Measurements from ENCODE around the gene PCYT1A. TPM values are rescaled to one million over a fixed set of nuclear protein-coding genes. Genes with fewer than 3 reads are reported as not detected.

The PCYT1A gene
- polyA plus RNA-seq, 3 donors: 24.3 to 99.6 (median 31.6) TPM

DNA sequence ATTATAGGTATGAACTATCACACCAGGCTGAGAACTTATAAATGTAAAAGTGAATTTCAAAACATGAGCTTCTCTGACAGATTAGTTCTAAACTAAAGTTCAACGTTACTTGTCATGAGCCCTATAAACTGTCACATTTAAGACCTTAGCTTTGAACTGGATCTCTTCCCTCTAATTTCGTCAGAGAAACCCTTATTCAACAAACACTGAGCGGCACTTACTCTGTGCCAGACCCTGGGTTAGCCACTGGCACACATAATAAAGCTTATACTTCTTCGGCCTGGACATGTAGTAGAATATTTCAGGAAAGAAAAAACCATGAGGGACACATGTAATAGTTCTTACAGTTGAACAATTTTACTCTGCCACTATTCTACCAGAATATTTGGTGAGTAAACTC is 5.6 kb downstream of the PCYT1A start:
- no peak overlapping the region for H3K4me3 ChIP-seq (replicated peaks in 1 of 3; ENCODE audit: low read depth in 2 of 3, low read length in 3 of 3)
- H3K36me3 ChIP-seq (replicated peaks in 1 of 2; ENCODE audit: control insufficient read depth in 1 of 2, insufficient read depth in 2 of 2, low read length in 2 of 2): peaks cover 5 to 13% of the 10 kb centered on the region in 2 donors
- no peak overlapping the region for H2AFZ ChIP-seq (ENCODE audit: insufficient read depth, low read depth, low read length, poor library complexity, severe bottlenecking)
- H3K9me3 ChIP-seq (replicated peaks in 1 of 2; ENCODE audit: control insufficient read depth in 1 of 2, insufficient read depth in 1 of 2, low read length in 2 of 2): no peaks in the 10 kb centered on the region
- H3K4me1 ChIP-seq (ENCODE audit: control insufficient read depth in 1 of 2, insufficient read depth in 2 of 2, low read length in 2 of 2): peaks cover 47 to 56% of the 10 kb centered on the region in 2 donors
- H3K79me2 ChIP-seq (ENCODE audit: insufficient read depth, low read length): peaks cover 98% of the 10 kb centered on the region
- H3K4me2 ChIP-seq (replicated peaks; ENCODE audit: extremely low read depth, low read length, poor library complexity, severe bottlenecking): no peak overlapping the region
- TF ChIP-seq, protein P1, sequence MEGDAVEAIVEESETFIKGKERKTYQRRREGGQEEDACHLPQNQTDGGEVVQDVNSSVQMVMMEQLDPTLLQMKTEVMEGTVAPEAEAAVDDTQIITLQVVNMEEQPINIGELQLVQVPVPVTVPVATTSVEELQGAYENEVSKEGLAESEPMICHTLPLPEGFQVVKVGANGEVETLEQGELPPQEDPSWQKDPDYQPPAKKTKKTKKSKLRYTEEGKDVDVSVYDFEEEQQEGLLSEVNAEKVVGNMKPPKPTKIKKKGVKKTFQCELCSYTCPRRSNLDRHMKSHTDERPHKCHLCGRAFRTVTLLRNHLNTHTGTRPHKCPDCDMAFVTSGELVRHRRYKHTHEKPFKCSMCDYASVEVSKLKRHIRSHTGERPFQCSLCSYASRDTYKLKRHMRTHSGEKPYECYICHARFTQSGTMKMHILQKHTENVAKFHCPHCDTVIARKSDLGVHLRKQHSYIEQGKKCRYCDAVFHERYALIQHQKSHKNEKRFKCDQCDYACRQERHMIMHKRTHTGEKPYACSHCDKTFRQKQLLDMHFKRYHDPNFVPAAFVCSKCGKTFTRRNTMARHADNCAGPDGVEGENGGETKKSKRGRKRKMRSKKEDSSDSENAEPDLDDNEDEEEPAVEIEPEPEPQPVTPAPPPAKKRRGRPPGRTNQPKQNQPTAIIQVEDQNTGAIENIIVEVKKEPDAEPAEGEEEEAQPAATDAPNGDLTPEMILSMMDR (IDR thresholded peaks at IDR 0.05): no peak
- H4K20me1 ChIP-seq (ENCODE audit: insufficient read depth, low read length): peaks cover 80% of the 10 kb centered on the region
- H3K27ac ChIP-seq (ENCODE audit: low read depth in 1 of 2, low read length in 2 of 2): no peak overlapping the region
- H3K36me3 Mint-ChIP-seq: peaks cover 5 to 11% of the 10 kb centered on the region in 2 donors
- H3K27me3 Mint-ChIP-seq (ENCODE audit: low read depth in 3 of 3): peaks cover 0 to 2% (median 0%) of the 10 kb centered on the region in 3 donors
- H3K9ac ChIP-seq (ENCODE audit: insufficient read depth, low read length, poor library complexity, severe bottlenecking): no peak overlapping the region
- peaks cover 0 to 1% (median 0%) of the 10 kb centered on the region in 7 donors for H3K9me3 Mint-ChIP-seq
- H3K27ac Mint-ChIP-seq: peak overlapping the region in 1 of 7 donors; percentile 52
- H3K4me1 Mint-ChIP-seq: peaks cover 58% of the 10 kb centered on the region
- H3K27me3 ChIP-seq (ENCODE audit: control insufficient read depth in 2 of 2, insufficient read depth in 2 of 2, low read length in 2 of 2): no peaks in the 10 kb centered on the region
- no peak for DNase-seq
- WGBS (ENCODE audit: insufficient coverage): 100% methylated on average over 1 of the region's 4 CpGs
- intact Hi-C loops (cut with micrococcal nuclease): no loop called here
- H3K4me3 Mint-ChIP-seq: no peak overlapping the region

DNA sequence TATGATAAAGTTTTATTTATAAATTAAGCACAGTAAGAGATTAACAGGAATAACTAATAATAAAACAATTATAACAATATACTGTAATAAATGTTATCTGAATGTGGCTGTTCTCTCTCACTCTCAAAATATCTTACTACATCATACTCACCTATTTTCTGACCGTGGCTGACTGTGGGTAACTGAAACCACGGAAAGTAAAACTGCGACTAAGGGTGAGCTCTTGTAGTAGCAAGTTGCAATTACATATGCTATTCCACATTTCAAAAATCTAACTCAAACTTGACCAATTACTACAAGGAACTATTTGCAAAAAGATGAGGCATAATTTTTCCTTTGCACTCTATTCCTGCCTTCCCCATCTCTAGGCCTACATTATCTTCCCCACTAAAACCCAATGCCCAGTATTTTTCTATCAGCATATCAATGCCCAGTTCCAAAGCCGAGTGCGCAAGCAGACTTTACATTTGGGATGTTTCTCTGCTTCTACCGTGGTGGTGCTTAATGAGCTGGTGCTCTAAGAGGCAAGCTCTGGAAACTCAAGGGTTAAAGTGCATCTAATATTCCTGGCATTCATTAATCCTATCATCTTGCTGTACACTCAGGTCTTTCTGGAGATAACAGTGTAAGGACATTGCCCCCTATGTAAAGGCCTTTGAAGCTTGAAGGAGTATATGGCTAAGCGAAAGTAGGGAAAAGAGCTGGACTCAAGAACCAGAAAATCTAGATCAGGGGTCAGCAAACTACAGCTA is 6.7 kb downstream of the PCYT1A start:
- Histone ChIP-seq H3K36me3 (replicated peaks in 1 of 2; ENCODE audit: control insufficient read depth in 1 of 2, insufficient read depth in 2 of 2, low read length in 2 of 2) (peaks cover 5 to 13% of the 10 kb centered on the region in 2 donors), H3K4me2 (replicated peaks; ENCODE audit: extremely low read depth, low read length, poor library complexity, severe bottlenecking) (no peak overlapping the region), H3K27ac (ENCODE audit: low read depth in 1 of 2, low read length in 2 of 2) (peak overlapping the region in 1 of 2 donors; percentile 6), H3K4me1 (ENCODE audit: control insufficient read depth in 1 of 2, insufficient read depth in 2 of 2, low read length in 2 of 2) (peaks cover 36 to 45% of the 10 kb centered on the region in 2 donors), H3K27me3 (ENCODE audit: control insufficient read depth in 2 of 2, insufficient read depth in 2 of 2, low read length in 2 of 2) (no peaks in the 10 kb centered on the region), H4K20me1 (ENCODE audit: insufficient read depth, low read length) (peaks cover 91% of the 10 kb centered on the region), H3K9me3 (replicated peaks in 1 of 2; ENCODE audit: control insufficient read depth in 1 of 2, insufficient read depth in 1 of 2, low read length in 2 of 2) (no peaks in the 10 kb centered on the region), H3K9ac (ENCODE audit: insufficient read depth, low read length, poor library complexity, severe bottlenecking) (no peak overlapping the region), H3K79me2 (ENCODE audit: insufficient read depth, low read length) (peaks cover 98% of the 10 kb centered on the region), H2AFZ (ENCODE audit: insufficient read depth, low read depth, low read length, poor library complexity, severe bottlenecking) (no peak overlapping the region), H3K4me3 (replicated peaks in 1 of 3; ENCODE audit: low read depth in 2 of 3, low read length in 3 of 3) (no peak overlapping the region)
- Mint-ChIP-seq H3K9me3 (peaks cover 0 to 1% (median 0%) of the 10 kb centered on the region in 7 donors), H3K27ac (no peak overlapping the region), H3K4me3 (no peak overlapping the region), H3K4me1 (peaks cover 49% of the 10 kb centered on the region), H3K36me3 (peaks cover 5 to 11% of the 10 kb centered on the region in 2 donors), H3K27me3 (ENCODE audit: low read depth in 3 of 3) (peaks cover 0 to 2% (median 0%) of the 10 kb centered on the region in 3 donors)
- WGBS (ENCODE audit: insufficient coverage): 94% methylated on average over 3 of the region's 7 CpGs
- intact Hi-C loops (cut with micrococcal nuclease): no loop called here
- no peak for DNase-seq
- TF ChIP-seq, protein P1 (IDR thresholded peaks at IDR 0.05): no peak

All from CD14-positive monocyte (primary cell).